ENCODE measurements around the gene SORBS2. TPM values are rescaled to one million over a fixed set of nuclear protein-coding genes. Genes with fewer than 3 reads are reported as not detected.

Gene SORBS2
- polyA plus RNA-seq, 2 of the 4 experiments (the other 2 are of a cell fraction) = 0.23 to 0.90 TPM

GRCh38 chr4:185782523-185782922 is 29.5 kb downstream of the SORBS2 start:
- H3K4me3 ChIP-seq = no peak overlapping the region
- ChIA-PET CTCF (no interaction called here), POLR2A (no interaction called here)
- H3K9me3 ChIP-seq = no peaks in the 10 kb centered on the region
- FAIRE-seq = no peak
- TF ChIP-seq ESRRA (IDR thresholded peaks at IDR 0.05; ENCODE audit: borderline replicate concordance, low read length) = no peak
- TF ChIP-seq RCOR1 (IDR thresholded peaks at IDR 0.05; ENCODE audit: low read depth, low read length) = no peak
- TF ChIP-seq KDM1A (IDR thresholded peaks at IDR 0.05; ENCODE audit: low read depth) = no peak
- no peak for TF ChIP-seq ZFP36 (IDR thresholded peaks at IDR 0.05; ENCODE audit: borderline replicate concordance, partially characterized antibody)
- TF ChIP-seq MAFK (IDR thresholded peaks at IDR 0.05; ENCODE audit: partially characterized antibody) = no peak
- TF ChIP-seq CBX8 (IDR thresholded peaks at IDR 0.05) = no peak
- TF ChIP-seq, protein P1, sequence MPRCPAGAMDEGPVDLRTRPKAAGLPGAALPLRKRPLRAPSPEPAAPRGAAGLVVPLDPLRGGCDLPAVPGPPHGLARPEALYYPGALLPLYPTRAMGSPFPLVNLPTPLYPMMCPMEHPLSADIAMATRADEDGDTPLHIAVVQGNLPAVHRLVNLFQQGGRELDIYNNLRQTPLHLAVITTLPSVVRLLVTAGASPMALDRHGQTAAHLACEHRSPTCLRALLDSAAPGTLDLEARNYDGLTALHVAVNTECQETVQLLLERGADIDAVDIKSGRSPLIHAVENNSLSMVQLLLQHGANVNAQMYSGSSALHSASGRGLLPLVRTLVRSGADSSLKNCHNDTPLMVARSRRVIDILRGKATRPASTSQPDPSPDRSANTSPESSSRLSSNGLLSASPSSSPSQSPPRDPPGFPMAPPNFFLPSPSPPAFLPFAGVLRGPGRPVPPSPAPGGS (IDR thresholded peaks at IDR 0.05) = no peak
- TF ChIP-seq, protein P2, sequence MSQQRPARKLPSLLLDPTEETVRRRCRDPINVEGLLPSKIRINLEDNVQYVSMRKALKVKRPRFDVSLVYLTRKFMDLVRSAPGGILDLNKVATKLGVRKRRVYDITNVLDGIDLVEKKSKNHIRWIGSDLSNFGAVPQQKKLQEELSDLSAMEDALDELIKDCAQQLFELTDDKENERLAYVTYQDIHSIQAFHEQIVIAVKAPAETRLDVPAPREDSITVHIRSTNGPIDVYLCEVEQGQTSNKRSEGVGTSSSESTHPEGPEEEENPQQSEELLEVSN (IDR thresholded peaks at IDR 0.05; ENCODE audit: borderline replicate concordance, low read depth) = no peak
- TF ChIP-seq FOSB (CRISPR knock-in tag; IDR thresholded peaks at IDR 0.05) = no peak
- TF ChIP-seq ZSCAN20 (CRISPR knock-in tag; IDR thresholded peaks at IDR 0.05) = no peak
- no peak for TF ChIP-seq RAD21 (conservative IDR thresholded peaks at IDR 0.05 in 1 of 2, IDR thresholded peaks at IDR 0.05 in 1 of 2)
- no peak for TF ChIP-seq EP300 (IDR thresholded peaks at IDR 0.05)
- no peak for TF ChIP-seq SREBF2 (IDR thresholded peaks at IDR 0.05)
- DNase-seq (ENCODE audit: low read depth in 1 of 2, low spot score in 1 of 2) = peak in 1 of 2 experiments; percentile 3
- no peaks in the 10 kb centered on the region for H3K4me1 ChIP-seq
- H3K4me2 ChIP-seq = no peak overlapping the region
- H3K27ac ChIP-seq = no peak overlapping the region
- ATAC-seq = no peak

- POLR2A ChIA-PET = no interaction called here
- no peak for TF ChIP-seq FOXS1 (CRISPR knock-in tag; IDR thresholded peaks at IDR 0.05)
- no peak for TF ChIP-seq CHD2 (IDR thresholded peaks at IDR 0.05; ENCODE audit: low read length, partially characterized antibody)
- no peak for TF ChIP-seq KDM5A (IDR thresholded peaks at IDR 0.05)
- no peak for TF ChIP-seq HOXB13 (CRISPR knock-in tag; IDR thresholded peaks at IDR 0.05; ENCODE audit: low read depth)
- no peak overlapping the region for H3K4me2 ChIP-seq
- 81% methylated on average over 13 of the region's 15 CpGs for WGBS (ENCODE audit: missing lambda C conversion rate)
- no peak overlapping the region for H3K4me3 ChIP-seq
- no peak overlapping the region for H3K27ac ChIP-seq
- DNase-seq (ENCODE audit: low read depth in 1 of 2, low spot score in 1 of 2) (no peak), ATAC-seq (no peak), FAIRE-seq (no peak)
- H3K9me3 ChIP-seq = no peaks in the 10 kb centered on the region
- H3K4me1 ChIP-seq = no peaks in the 10 kb centered on the region
- CTCF ChIA-PET = no interaction called here
These were observed 30.3 kb downstream of the SORBS2 start for GRCh38 chr4:185781555-185782215.

DNA sequence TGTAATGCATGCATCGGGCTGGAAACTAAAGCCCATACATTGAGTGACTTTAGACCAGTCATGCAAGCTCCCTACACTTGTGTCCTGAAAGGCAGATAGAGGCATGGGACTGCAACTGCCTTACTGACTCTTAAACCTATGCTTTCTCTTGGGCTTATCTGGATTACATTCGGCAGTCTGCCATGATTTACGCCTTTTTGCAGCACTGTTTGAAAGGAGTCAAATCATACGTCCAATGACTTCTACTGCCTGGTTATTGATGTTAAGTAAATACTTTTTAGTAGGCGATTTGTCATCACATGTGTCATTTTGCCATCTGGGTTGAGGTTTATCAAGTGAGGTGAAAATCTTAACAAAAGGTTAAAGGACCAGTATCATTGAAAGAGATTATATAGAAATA is 31.5 kb downstream of the SORBS2 start:
- ChIA-PET POLR2A (no interaction called here), CTCF (interaction anchor here (0.6 kb wide), 1 partner anchor 168 kb away, joined by 3 read pairs; no protein-coding TSS in a partner anchor)
- Histone ChIP-seq H3K4me2 (no peak overlapping the region), H3K4me1 (peaks cover 3% of the 10 kb centered on the region; the same call in 2 of the 3 replicates), H3K9me3 (no peaks in the 10 kb centered on the region), H3K27ac (no peak overlapping the region), H3K4me3 (no peak overlapping the region)
- DNase-seq (ENCODE audit: low read depth in 1 of 2, low spot score in 1 of 2) (no peak), ATAC-seq (no peak), FAIRE-seq (no peak)
- 84% methylated on average over 5 of the region's 5 CpGs for WGBS (ENCODE audit: missing lambda C conversion rate)
- TF ChIP-seq, protein P2 (IDR thresholded peaks at IDR 0.05; ENCODE audit: borderline replicate concordance, low read depth) = no peak
- TF ChIP-seq FOXS1 (CRISPR knock-in tag; IDR thresholded peaks at IDR 0.05) (no peak), CHD4 (IDR thresholded peaks at IDR 0.05; ENCODE audit: borderline replicate concordance) (no peak), RARB (CRISPR knock-in tag; IDR thresholded peaks at IDR 0.05) (no peak), SREBF2 (IDR thresholded peaks at IDR 0.05) (no peak), ATOH8 (CRISPR knock-in tag; IDR thresholded peaks at IDR 0.05; ENCODE audit: low read depth) (no peak), FOSL2 (IDR thresholded peaks at IDR 0.05) (no peak), FOSL2 (CRISPR knock-in tag; IDR thresholded peaks at IDR 0.05) (no peak), HDAC2 (IDR thresholded peaks at IDR 0.05) (no peak), MAFK (IDR thresholded peaks at IDR 0.05; ENCODE audit: partially characterized antibody) (no peak), TFCP2L1 (CRISPR knock-in tag; IDR thresholded peaks at IDR 0.05) (no peak), SMC3 (IDR thresholded peaks at IDR 0.05) (no peak), HOXB5 (CRISPR knock-in tag; IDR thresholded peaks at IDR 0.05) (no peak), NFE2L2 (conservative IDR thresholded peaks at IDR 0.05; ENCODE audit: low read length) (no peak), HMGXB4 (CRISPR knock-in tag; IDR thresholded peaks at IDR 0.05; ENCODE audit: borderline replicate concordance) (no peak), GATA3 (IDR thresholded peaks at IDR 0.05; ENCODE audit: borderline replicate concordance) (no peak)
